H9 (cell line): ENCODE measurements around the gene OPN1SW. TPM values are rescaled to one million over a fixed set of nuclear protein-coding genes. Genes with fewer than 3 reads are reported as not detected.

Experiments used
- DNase-seq: peaks from one replicate; pipeline ENCODE4 v3.0.0-alpha.2; 2017
- H2AFZ ChIP-seq: one replicate; pipeline ENCODE4 v1.6.1; 2013; ENCODE audit warnings: mild to moderate bottlenecking, low read length, control low read depth, moderate library complexity
- H2AK5ac ChIP-seq: 2 replicates; pipeline ENCODE4 v1.6.1; 2013; ENCODE audit warnings: low read length, control low read depth, mixed read lengths; ENCODE audit not compliant: insufficient read length
- H2BK120ac ChIP-seq: one replicate; pipeline ENCODE4 v1.6.1; 2013; ENCODE audit warnings: low read depth, mild to moderate bottlenecking, low read length, control low read depth, inconsistent platforms; ENCODE audit not compliant: poor library complexity, severe bottlenecking
- H2BK12ac ChIP-seq: 2 replicates; pipeline ENCODE4 v1.6.1; 2013; ENCODE audit warnings: low read length, control low read depth, mixed read lengths, low read depth; ENCODE audit not compliant: insufficient read length
- H2BK15ac ChIP-seq: 2 replicates; pipeline ENCODE4 v1.6.1; 2013; ENCODE audit warnings: low read depth, low read length, control low read depth
- H2BK20ac ChIP-seq: one replicate; pipeline ENCODE4 v1.6.1; 2013; ENCODE audit warnings: low read depth, mild to moderate bottlenecking, low read length, control low read depth, inconsistent platforms; ENCODE audit not compliant: poor library complexity, severe bottlenecking
- H2BK5ac ChIP-seq: 2 replicates; pipeline ENCODE4 v1.6.1; 2013; ENCODE audit warnings: low read length, control low read depth, mixed read lengths; ENCODE audit not compliant: insufficient read length
- H3K14ac ChIP-seq: 2 replicates; pipeline ENCODE4 v1.6.1; 2013; ENCODE audit warnings: low read length, control low read depth; ENCODE audit not compliant: insufficient read depth
- H3K18ac ChIP-seq: 2 replicates; pipeline ENCODE4 v1.6.1; 2013; ENCODE audit warnings: low read depth, mild to moderate bottlenecking, mixed read lengths, low read length, control low read depth; ENCODE audit not compliant: insufficient read length
- H3K23ac ChIP-seq: 2 replicates; pipeline ENCODE4 v1.6.1; 2013; ENCODE audit warnings: low read length, control low read depth, mixed read lengths, low read depth; ENCODE audit not compliant: insufficient read length
- H3K23me2 ChIP-seq: 2 replicates; pipeline ENCODE4 v1.6.1; 2013; ENCODE audit warnings: low read depth, mild to moderate bottlenecking, mixed read lengths, low read length, control low read depth; ENCODE audit not compliant: insufficient read length, poor library complexity, severe bottlenecking
- H3K27ac ChIP-seq: 2 replicates; pipeline ENCODE4 v1.5.1; 2013; ENCODE audit warnings: low read length, control low read depth, mixed read lengths, low read depth; ENCODE audit not compliant: insufficient read length
- H3K27me3 ChIP-seq: 2 replicates; pipeline ENCODE4 v1.6.1; 2013; ENCODE audit warnings: low read length, control low read depth, inconsistent platforms; ENCODE audit not compliant: insufficient read depth
- H3K4ac ChIP-seq: 2 replicates; pipeline ENCODE4 v1.6.1; 2013; ENCODE audit warnings: low read depth, mild to moderate bottlenecking, control low read depth, inconsistent platforms, low read length, moderate library complexity
- H3K4me1 ChIP-seq: 2 replicates; pipeline ENCODE4 v1.6.1; 2013; ENCODE audit warnings: low read length, control low read depth, inconsistent platforms; ENCODE audit not compliant: insufficient read depth
- H3K4me2 ChIP-seq: 2 replicates; pipeline ENCODE4 v1.6.1; 2013; ENCODE audit warnings: low read length, control low read depth, mixed read lengths; ENCODE audit not compliant: insufficient read length, insufficient read depth
- H3K56ac ChIP-seq: 2 replicates; pipeline ENCODE4 v1.6.1; 2013; ENCODE audit warnings: low read depth, mild to moderate bottlenecking, mixed read lengths, low read length, control low read depth; ENCODE audit not compliant: insufficient read length
- H3K79me1 ChIP-seq: 2 replicates; pipeline ENCODE4 v1.6.1; 2013; ENCODE audit warnings: low read depth, mild to moderate bottlenecking, moderate library complexity, low read length, control low read depth, inconsistent platforms; ENCODE audit not compliant: insufficient read depth, poor library complexity, severe bottlenecking
- H3K79me2 ChIP-seq: 2 replicates; pipeline ENCODE4 v1.6.1; 2013; ENCODE audit warnings: low read length, control low read depth, inconsistent platforms; ENCODE audit not compliant: insufficient read depth
- H3K9ac ChIP-seq: 2 replicates; pipeline ENCODE4 v1.6.1; 2013; ENCODE audit warnings: low read length, control low read depth, mixed read lengths; ENCODE audit not compliant: insufficient read length; ENCODE audit errors: extremely low read depth
- H3K9me3 ChIP-seq: one replicate; pipeline ENCODE4 v1.6.1; 2013; ENCODE audit warnings: low read depth, low read length, inconsistent platforms; ENCODE audit not compliant: control insufficient read depth
- H3T11ph ChIP-seq: one replicate; pipeline ENCODE4 v1.6.1; 2013; ENCODE audit warnings: mild to moderate bottlenecking, low read length, control low read depth, inconsistent platforms
- H4K20me1 ChIP-seq: one replicate; pipeline ENCODE4 v1.6.1; 2013; ENCODE audit not compliant: control insufficient read depth, insufficient read length, insufficient read depth
- H4K5ac ChIP-seq: 2 replicates; pipeline ENCODE4 v1.6.1; 2013; ENCODE audit warnings: low read depth, mild to moderate bottlenecking, mixed read lengths, low read length, control low read depth; ENCODE audit not compliant: insufficient read length
- H4K8ac ChIP-seq: replicated peaks from 2 replicates; pipeline ENCODE4 v1.6.1; 2013; ENCODE audit warnings: low read length, control low read depth, mixed read lengths, low read depth; ENCODE audit not compliant: insufficient read length
- H4K91ac ChIP-seq: 2 replicates; pipeline ENCODE4 v1.6.1; 2013; ENCODE audit warnings: low read depth, mild to moderate bottlenecking, moderate library complexity, mixed read lengths, low read length, control low read depth; ENCODE audit not compliant: insufficient read length
- H3K27ac Mint-ChIP-seq, 3 experiments: 2 replicates in 2 of 3; 3 replicates in 1 of 3; pipeline ENCODE4 v1.8.0; 2020 to 2021; ENCODE audit warnings: mixed read lengths in 3 of 3, mild to moderate bottlenecking in 1 of 3, moderate library complexity in 1 of 3
- H3K27me3 Mint-ChIP-seq: 2 replicates; pipeline ENCODE4 v1.8.0; 2021; ENCODE audit warnings: low read depth, mild to moderate bottlenecking, moderate library complexity, mixed read lengths
- H3K36me3 Mint-ChIP-seq, 3 experiments: 2 replicates in 2 of 3; 3 replicates in 1 of 3; pipeline ENCODE4 v1.8.0; 2020 to 2021; ENCODE audit warnings: low read depth in 3 of 3, mixed read lengths in 3 of 3; ENCODE audit not compliant: insufficient read depth in 1 of 3
- H3K4me1 Mint-ChIP-seq, 2 experiments: 2 replicates each; pipeline ENCODE4 v1.8.0; 2020; ENCODE audit warnings: mixed read lengths in 2 of 2
- H3K4me3 Mint-ChIP-seq, 2 experiments: 2 replicates in 1 of 2; 3 replicates in 1 of 2; pipeline ENCODE4 v1.8.0; 2020 to 2021; ENCODE audit warnings: mild to moderate bottlenecking in 2 of 2, mixed read lengths in 2 of 2, moderate library complexity in 1 of 2
- H3K9me3 Mint-ChIP-seq, 2 experiments: 2 replicates in 1 of 2; 3 replicates in 1 of 2; pipeline ENCODE4 v1.8.0; 2020; ENCODE audit warnings: mild to moderate bottlenecking in 2 of 2, mixed read lengths in 2 of 2, moderate library complexity in 1 of 2
- CTCF ChIP-seq: fragments of 200-600 bp; sonication (generic); conservative IDR thresholded peaks from 3 replicates; pipeline ENCODE4 v1.8.0; 2021; ENCODE audit warnings: antibody characterized with exemption, mild to moderate bottlenecking
- WGBS: extraction: QIAGEN DNeasy Blood & Tissue Kit; methylation state at CpG from one replicate; pipeline ENCODE4 v1.1.7; 2013; ENCODE audit warnings: missing lambda C conversion rate, low lambda C conversion rate, mixed read lengths; ENCODE audit not compliant: insufficient read length; ENCODE audit errors: extremely low coverage; 5-methylcytosine and 5-hydroxymethylcytosine counted together
- total RNA-seq: library from RNA; stranded (reverse); gene quantifications from 2 replicates; pipeline ENCODE4 v1.2.1, GENCODE V29; 2021

OPN1SW gene
- total RNA-seq, 1 experiment from 2014 or later, result not detected

DNA sequence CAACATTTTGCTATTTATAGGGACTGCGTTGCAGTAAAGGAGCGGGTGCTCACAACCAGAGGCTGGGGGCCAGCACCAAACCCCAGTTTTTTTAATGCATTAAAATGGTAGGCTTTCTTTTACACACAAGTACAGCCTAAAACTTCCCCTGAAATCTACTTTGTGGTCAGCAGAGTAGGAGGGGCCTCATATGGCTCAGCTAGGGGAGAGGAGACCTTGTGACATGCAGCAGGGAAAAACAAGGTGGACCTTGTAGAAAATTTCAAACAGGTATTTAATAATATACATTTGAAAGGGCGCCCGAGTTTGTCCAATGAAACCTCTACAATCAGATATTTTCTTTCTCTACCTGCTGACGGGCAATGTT lies 17.6 kb upstream of the OPN1SW start:
- Histone ChIP-seq H4K20me1 (no peaks in the 10 kb centered on the region), H3K9ac (no peak overlapping the region), H2AK5ac (no peak overlapping the region), H2BK20ac (no peak overlapping the region), H3K9me3 (no peaks in the 10 kb centered on the region), H2BK15ac (no peak overlapping the region), H3K4me1 (no peaks in the 10 kb centered on the region; the same call in 1 of the 2 replicates), H3K27me3 (no peaks in the 10 kb centered on the region), H2BK5ac (no peak overlapping the region), H3K18ac (no peak overlapping the region), H2BK12ac (no peak overlapping the region), H4K8ac (no peak overlapping the region), H3K14ac (no peak overlapping the region), H3K23me2 (peaks cover 12% of the 10 kb centered on the region), H3K56ac (no peak overlapping the region), H3K23ac (no peak overlapping the region), H4K91ac (no peak overlapping the region), H3K4ac (no peak overlapping the region), H3K27ac (no peak overlapping the region), H3K4me2 (no peak overlapping the region), H2BK120ac (no peak overlapping the region), H4K5ac (no peak overlapping the region), H3K79me2 (no peaks in the 10 kb centered on the region), H3K79me1 (no peaks in the 10 kb centered on the region), H2AFZ (no peak overlapping the region), H3T11ph (no peak overlapping the region)
- Mint-ChIP-seq H3K4me3 (no peak overlapping the region), H3K36me3 (peaks cover 21 to 38% (median 34%) of the 10 kb centered on the region in 3 experiments), H3K9me3 (no peaks in the 10 kb centered on the region; a peak in 1 of 5 replicates), H3K27me3 (peaks cover 19% of the 10 kb centered on the region), H3K27ac (no peak overlapping the region), H3K4me1 (peaks cover 41 to 44% of the 10 kb centered on the region in 2 experiments)
- no peak for DNase-seq
- no CpG with 5 or more reads among the region's 5 CpGs for WGBS
- TF ChIP-seq CTCF, result no peak
